Measurements from ENCODE around the gene KMO. TPM values are rescaled to one million over a fixed set of nuclear protein-coding genes. Genes with fewer than 3 reads are reported as not detected.

The KMO gene
- polyA plus RNA-seq, 4 donors = 17.5 to 24.4 (median 21.9) TPM

DNA sequence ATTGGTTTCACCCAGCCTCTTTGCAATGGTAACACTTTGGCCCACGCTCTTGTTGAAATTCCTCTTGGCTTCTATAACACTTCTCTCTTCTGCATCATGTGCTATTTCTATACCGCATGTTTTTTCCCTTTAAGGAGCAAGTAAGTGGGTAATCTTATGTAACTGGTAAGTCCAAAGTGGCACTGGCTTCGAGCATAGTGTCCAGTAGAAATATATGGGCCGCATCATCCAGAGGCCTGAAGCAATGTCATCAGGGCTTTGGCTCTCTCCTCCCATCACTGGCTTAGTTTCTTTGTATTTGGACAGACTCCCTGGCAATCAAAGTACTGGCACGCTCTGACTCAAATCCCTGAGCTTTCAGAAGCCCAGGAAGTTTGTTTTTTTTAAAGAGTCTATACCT, 90.5 kb downstream of the KMO start:
- DNase-seq (ENCODE audit: low read depth in 4 of 4, low spot score in 2 of 4) = no peak

- no peak for DNase-seq (ENCODE audit: low read depth in 4 of 4, low spot score in 2 of 4)
Measured at GRCh38 chr1:241624935-241625334, 92.8 kb downstream of the KMO start.

DNA sequence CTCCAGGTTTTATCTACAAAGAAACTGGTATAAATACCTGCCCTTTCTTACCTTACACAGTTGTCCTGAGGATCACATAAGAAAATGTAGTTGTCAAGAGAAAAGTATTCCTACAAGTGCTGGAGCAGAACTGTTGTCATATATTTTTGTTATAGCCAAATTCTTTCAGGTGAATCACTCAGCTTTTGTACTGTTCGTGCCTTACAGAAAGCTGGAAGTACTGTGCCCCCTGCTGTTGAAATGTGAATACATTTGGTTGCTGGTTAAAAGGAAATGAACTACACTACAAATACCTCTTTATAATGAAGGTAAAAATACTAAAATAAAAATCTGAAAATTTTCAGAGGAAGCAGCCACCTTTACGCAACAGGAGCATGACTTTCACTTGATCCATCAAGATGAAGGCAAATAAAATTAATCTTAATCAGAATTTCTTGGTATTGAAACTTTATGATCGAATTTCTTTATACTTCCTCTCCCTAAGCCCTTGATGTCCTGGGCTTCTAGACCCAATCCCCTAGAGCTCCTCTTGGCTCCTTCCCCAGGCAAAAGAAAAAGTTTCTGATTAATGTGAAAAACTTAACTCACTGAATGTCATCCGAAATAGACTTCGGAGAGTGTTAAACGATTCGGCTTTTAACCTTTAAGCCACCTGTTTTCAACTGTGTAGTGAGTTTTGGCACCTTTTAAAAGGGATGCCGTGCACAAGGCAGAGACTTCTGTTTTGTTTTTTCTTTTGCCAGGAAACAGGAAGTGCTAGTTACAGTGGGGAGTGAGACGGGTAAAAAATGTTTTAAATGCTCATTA, 95.5 kb downstream of the KMO start:
- DNase-seq (ENCODE audit: low read depth in 4 of 4, low spot score in 2 of 4) = no peak

DNA sequence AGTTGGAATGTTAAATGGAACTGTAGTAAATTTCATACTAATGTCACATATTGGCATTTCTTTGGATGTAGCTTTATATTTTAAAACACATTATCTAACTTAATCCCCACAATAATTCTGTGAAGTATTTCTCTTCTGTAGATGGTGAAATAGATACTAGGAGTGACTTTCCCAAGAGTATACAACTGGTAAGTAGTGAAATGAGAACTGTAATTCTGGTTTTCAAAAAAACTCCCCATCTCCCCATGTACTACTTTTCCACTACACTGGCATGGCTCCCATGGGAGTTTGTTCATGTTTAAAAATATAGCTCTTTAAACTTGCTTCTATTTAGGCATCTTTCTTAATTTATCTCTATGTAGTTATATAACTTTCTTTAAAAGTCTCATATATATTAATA, 97.8 kb downstream of the KMO start:
- DNase-seq (ENCODE audit: low read depth in 4 of 4, low spot score in 2 of 4) = no peak

- DNase-seq (ENCODE audit: low read depth in 4 of 4, low spot score in 2 of 4) = no peak
Measured at GRCh38 chr1:241630476-241630875, 98.3 kb downstream of the KMO start.

DNA sequence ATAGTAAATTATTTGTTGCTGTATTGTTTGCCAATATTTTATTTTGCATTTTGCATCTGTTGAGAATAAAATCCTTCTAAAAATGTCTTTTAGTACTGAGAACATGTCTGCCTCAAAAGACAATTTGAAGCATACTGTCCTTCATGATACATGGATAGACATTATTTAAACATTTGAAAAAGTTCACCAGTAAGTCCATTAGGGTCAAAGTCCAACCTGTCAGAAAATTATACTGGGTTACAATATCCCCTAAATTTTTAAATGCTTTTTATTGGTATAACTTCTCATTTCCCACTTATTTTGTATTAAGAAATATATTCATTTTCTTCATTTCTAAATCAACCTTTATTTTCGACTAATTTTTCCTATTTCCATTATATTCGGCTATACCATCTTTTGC, 98.7 kb downstream of the KMO start:
- DNase-seq (ENCODE audit: low read depth in 4 of 4, low spot score in 2 of 4) = no peak

DNA sequence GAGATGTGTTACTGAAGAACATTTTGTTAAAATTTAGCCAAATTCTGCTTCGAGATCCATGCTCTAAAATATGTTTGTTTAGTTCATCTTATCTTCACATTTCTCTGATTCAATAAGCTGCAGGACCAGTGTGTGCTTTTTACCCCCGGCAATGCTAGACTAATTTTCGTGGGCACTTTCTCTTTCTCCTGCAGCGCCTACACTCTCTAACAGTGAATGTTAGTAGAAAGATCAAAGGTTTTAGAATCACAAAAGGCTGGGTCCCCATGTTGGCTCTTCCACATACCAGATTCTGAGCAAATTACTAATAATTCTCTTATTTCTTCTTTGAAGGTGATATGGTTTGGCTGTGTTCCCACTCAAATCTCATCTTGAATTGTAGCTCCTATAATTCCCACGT, 99.5 kb downstream of the KMO start:
- DNase-seq (ENCODE audit: low read depth in 4 of 4, low spot score in 2 of 4) = no peak

DNA sequence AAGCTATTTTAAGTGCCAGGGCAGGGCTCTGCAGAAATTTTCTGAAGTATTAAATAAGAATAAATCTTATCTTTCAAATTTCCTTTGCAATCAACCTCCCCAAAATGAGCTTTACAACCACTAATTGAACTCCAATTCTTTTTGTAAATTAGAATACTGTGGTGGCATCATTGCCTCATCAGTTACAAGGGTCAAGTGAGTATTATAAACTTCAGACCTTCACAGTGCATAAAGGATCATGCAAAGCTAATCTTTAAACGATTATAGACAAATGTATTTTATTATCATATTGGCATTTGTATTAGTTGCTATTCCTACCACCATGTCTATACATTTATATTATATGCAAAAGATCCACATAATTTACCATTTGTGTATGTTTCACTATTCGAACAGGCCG, 100.8 kb downstream of the KMO start:
- no peak for DNase-seq (ENCODE audit: low read depth in 4 of 4, low spot score in 2 of 4)

GRCh38 chr1:241635556-241636152, 103.5 kb downstream of the KMO start:
- no peak for DNase-seq (ENCODE audit: low read depth in 4 of 4, low spot score in 2 of 4)

- DNase-seq (ENCODE audit: low read depth in 4 of 4, low spot score in 2 of 4) = no peak
Measured at GRCh38 chr1:241636291-241636690, 104.1 kb downstream of the KMO start.

DNA sequence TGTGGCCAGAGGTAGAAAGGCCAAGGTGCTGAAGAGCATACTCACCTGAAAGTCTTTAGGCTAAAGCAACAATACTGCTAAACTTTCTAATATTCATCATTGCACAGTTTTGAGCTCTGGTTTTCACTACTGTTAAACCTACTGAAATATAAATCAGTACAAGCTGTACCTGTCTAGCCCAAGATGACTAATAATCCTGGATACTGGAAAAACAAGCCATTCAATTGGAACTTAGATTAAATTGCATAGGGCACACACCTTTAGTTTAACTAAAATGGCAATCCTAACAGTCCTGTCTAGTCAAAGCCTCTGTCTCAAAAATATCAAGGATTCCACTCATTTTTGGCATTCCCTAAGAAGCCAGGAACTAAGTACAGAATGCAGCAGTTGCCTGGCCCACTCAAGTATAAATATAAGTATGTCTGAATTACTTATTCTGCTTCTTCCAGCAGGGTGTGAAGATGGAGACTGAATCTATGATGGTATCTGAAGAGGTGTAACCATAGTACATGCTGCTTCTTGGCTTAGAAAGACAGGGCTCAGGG, 104.9 kb downstream of the KMO start:
- no peak for DNase-seq (ENCODE audit: low read depth in 4 of 4, low spot score in 2 of 4)

DNA sequence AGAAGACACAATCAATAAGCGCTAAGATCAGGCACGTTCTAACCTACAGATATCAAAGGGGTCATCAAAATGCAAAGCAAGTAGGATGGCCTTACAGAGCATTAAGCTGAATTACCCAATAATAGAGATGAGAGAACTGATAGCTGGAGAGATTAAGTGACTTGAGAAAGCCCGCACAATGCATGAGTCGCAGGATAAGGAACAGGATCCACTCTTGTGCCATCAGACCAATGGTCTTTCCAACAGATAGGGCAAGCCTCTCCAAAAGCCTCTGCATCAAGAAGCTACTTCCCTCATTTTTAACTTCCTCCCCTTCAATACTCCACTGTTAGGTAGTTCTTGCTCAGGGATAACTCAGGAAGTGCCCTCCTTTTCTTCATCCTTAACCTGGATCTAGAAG, 105.4 kb downstream of the KMO start:
- DNase-seq (ENCODE audit: low read depth in 4 of 4, low spot score in 2 of 4) = no peak

DNA sequence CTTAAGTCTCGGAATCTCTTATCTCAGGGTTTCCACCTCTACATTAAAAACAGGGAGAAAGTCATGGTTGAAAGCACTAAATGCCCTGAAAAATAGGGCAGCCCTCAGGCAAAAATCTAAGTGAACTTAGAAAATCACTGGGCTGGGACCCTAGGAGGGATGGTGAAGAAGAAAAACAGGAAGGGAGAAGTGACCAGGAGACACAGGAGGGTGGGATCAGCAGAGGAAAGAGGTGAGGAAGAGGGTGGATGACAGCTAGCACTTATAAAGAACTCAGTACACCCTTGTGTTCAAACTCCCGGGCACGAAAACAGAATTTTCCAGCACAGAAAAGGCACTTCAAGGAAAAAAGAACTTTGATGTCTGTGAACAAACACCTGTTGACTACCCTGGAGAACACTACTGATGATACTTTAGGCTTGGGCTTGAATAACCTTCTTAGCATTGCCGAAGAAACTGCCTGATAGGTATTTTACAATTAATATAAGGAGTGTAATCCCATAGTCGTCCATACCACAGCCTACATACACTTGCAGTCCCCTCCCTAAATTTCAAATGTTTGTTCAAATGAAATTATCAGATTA, 106.0 kb downstream of the KMO start:
- no peak for DNase-seq (ENCODE audit: low read depth in 4 of 4, low spot score in 2 of 4)

DNA sequence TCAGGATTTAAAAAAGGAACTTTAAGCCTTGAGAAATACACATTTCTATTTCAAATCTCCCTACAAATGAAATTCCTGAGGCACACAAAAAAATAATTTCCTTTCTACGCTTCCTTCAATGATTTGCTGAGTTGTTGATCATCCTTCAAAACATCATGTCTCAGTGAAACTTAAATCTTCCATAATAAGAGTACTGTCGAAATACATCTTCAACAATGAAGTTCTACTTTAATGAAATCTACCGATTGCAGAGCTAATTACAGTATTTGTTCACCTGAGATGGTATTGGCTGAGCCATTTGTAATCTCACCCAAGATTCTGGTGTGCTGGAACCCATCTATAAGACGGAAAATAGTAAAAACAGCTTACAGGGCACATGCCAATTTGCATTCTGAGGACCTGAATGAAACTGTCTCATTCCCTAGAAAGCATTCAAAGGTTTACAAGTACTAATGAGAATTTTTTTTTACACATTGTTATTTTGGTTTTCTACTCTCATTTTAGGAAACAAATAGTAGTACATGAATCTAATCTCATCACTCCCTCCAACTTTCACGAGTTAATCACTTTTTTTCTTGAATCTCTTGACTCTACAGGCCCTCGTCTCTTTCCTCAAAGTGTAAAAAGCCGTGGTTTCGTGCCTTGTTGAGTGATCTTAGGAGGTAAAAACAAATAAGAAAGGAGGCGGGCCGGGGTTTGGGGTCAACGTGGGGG, 106.9 kb downstream of the KMO start:
- no peak for DNase-seq (ENCODE audit: low read depth in 4 of 4, low spot score in 2 of 4)

DNA sequence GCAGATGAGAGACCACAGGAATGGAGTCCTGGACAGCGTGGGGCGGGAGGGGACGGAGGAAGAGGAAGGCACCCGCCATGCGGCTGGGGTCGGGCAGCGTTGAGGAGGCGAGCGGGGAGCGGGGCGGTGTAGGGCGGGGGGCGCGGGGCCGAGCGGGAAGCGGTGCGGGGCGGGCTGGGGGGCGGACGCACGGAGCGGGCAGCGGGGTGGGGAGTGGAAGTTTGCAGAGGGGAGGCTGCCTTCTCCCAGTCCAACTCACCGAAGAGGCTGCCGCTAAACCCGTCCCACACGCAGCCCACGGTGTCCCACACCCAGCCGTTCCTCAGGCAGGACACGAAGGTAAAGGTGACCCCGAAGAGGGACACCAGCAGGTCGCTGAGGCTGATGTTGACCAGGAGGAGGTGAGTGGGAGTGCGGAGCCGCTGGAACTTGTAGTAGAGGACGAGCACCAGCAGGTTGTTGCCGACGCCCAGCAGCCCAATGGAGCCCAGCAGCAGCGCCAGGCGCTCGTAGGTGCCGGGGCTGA, 107.5 kb downstream of the KMO start:
- DNase-seq (ENCODE audit: low read depth in 4 of 4, low spot score in 2 of 4) = peak in 1 of 4 donors; percentile 50

GRCh38 chr1:241640149-241640866, 108.1 kb downstream of the KMO start, which contains the start of the genes CHML and OPN3:
TSS of gene CHML (minus strand) at chr1:241640369. CDS start at chr1:241635766, 4,603 bp downstream.
TSS of gene OPN3 (minus strand) at chr1:241640369. CDS start at chr1:241640254, 115 bp downstream.
- DNase-seq (ENCODE audit: low read depth in 4 of 4, low spot score in 2 of 4) = peak; percentile 39 to 86 (median 76)

- DNase-seq (ENCODE audit: low read depth in 4 of 4, low spot score in 2 of 4) = no peak
Measured at GRCh38 chr1:241640867-241641622, 108.9 kb downstream of the KMO start.

- DNase-seq (ENCODE audit: low read depth in 4 of 4, low spot score in 2 of 4) = no peak
Measured at GRCh38 chr1:241641773-241642592, 109.8 kb downstream of the KMO start.

All from left renal cortex interstitium (tissue), 4 donors.